ENCODE measurements around the gene CARD6. TPM values are rescaled to one million over a fixed set of nuclear protein-coding genes. Genes with fewer than 3 reads are reported as not detected.
"Not testable (repeated sequence)": the region's sequence is repeated elsewhere in the genome, so short reads cannot be mapped to it uniquely, and the experiment has no call there.

CARD6 gene
- 1 to 10 TPM; 4.4 to 4.6 TPM for total RNA-seq

GRCh38 chr5:40841068-40841805 is at the start of gene CARD6:
Gene CARD6 (plus strand): TSS chr5:40841367. CDS start chr5:40841383, 16 bp downstream.
- Mint-ChIP-seq H3K9me3 (no peaks in the 10 kb centered on the region), H3K27me3 (peaks cover 14% of the 10 kb centered on the region), H3K4me3 (peak within 1 kb of the TSS; percentile 74), H3K27ac (peak within 1 kb of the TSS; percentile 62), H3K36me3 (ENCODE audit: low read depth) (peaks cover 9% of the 10 kb centered on the region), H3K4me1 (peaks cover 34% of the 10 kb centered on the region)
- no peak for DNase-seq
- ChIA-PET POLR2A (interaction anchor here (1.6 kb wide), 1 partner anchor 44 kb away, joined by 7 read pairs; no protein-coding TSS in a partner anchor), CTCF (interaction anchor here (0.7 to 1.1 kb wide), 6 partner anchors 9 to 87 kb away, joined by 3 to 6 read pairs (median 3); partner anchors contain the start of gene PRKAA1)

- Mint-ChIP-seq H3K4me3 (no peak overlapping the region), H3K27me3 (no peaks in the 10 kb centered on the region), H3K36me3 (ENCODE audit: low read depth) (peaks cover 59% of the 10 kb centered on the region), H3K9me3 (peaks cover 5% of the 10 kb centered on the region), H3K27ac (no peak overlapping the region), H3K4me1 (peaks cover 36% of the 10 kb centered on the region)
- DNase-seq = no peak
- ChIA-PET CTCF (no interaction called here), POLR2A (no interaction called here)
These were observed 49.4 kb upstream of the CARD6 start for GRCh38 chr5:40791715-40792139.

- H3K9me3 Mint-ChIP-seq, CTCF ChIA-PET, DNase-seq, H3K27me3 Mint-ChIP-seq, H3K4me3 Mint-ChIP-seq, POLR2A ChIA-PET, H3K27ac Mint-ChIP-seq: not testable (repeated sequence)
- H3K36me3 Mint-ChIP-seq (ENCODE audit: low read depth) = peaks cover 56% of the 10 kb centered on the region
- H3K4me1 Mint-ChIP-seq = peaks cover 40% of the 10 kb centered on the region
These were observed 48.5 kb upstream of the CARD6 start for GRCh38 chr5:40792691-40793090.

GRCh38 chr5:40794340-40794739 is 46.8 kb upstream of the CARD6 start:
- H3K9me3 Mint-ChIP-seq, H3K4me3 Mint-ChIP-seq, DNase-seq, H3K27ac Mint-ChIP-seq, POLR2A ChIA-PET, CTCF ChIA-PET, H3K27me3 Mint-ChIP-seq: not testable (repeated sequence)
- peaks cover 41% of the 10 kb centered on the region for H3K36me3 Mint-ChIP-seq (ENCODE audit: low read depth)
- peaks cover 47% of the 10 kb centered on the region for H3K4me1 Mint-ChIP-seq

- H3K36me3 Mint-ChIP-seq (ENCODE audit: low read depth) = peaks cover 38% of the 10 kb centered on the region
- H3K27me3 Mint-ChIP-seq, CTCF ChIA-PET, POLR2A ChIA-PET, H3K9me3 Mint-ChIP-seq, H3K27ac Mint-ChIP-seq, H3K4me3 Mint-ChIP-seq, DNase-seq: not testable (repeated sequence)
- H3K4me1 Mint-ChIP-seq = peaks cover 48% of the 10 kb centered on the region
These were observed 46.3 kb upstream of the CARD6 start for GRCh38 chr5:40794877-40795276.

GRCh38 chr5:40796487-40796889 is 44.7 kb upstream of the CARD6 start:
- peaks cover 7% of the 10 kb centered on the region for H3K27me3 Mint-ChIP-seq
- CTCF ChIA-PET = no interaction called here
- POLR2A ChIA-PET = interaction anchor here (1.3 to 2.7 kb wide), 4 partner anchors 8 to 45 kb away, joined by 4 to 7 read pairs (median 5); partner anchors contain the start of gene CARD6
- peak overlapping the region; percentile 81 for H3K4me3 Mint-ChIP-seq
- H3K4me1 Mint-ChIP-seq = peaks cover 43% of the 10 kb centered on the region
- no peak overlapping the region for H3K27ac Mint-ChIP-seq
- peaks cover 34% of the 10 kb centered on the region for H3K36me3 Mint-ChIP-seq (ENCODE audit: low read depth)
- no peak for DNase-seq
- H3K9me3 Mint-ChIP-seq = no peaks in the 10 kb centered on the region

- peak overlapping the region; percentile 81 for H3K4me3 Mint-ChIP-seq
- H3K4me1 Mint-ChIP-seq = peaks cover 43% of the 10 kb centered on the region
- DNase-seq = peak; percentile 77
- CTCF ChIA-PET = interaction anchor here (1.1 to 1.5 kb wide), 2 partner anchors 36 to 44 kb away, joined by 3 to 4 read pairs; partner anchors contain the start of gene CARD6
- peaks cover 34% of the 10 kb centered on the region for H3K36me3 Mint-ChIP-seq (ENCODE audit: low read depth)
- POLR2A ChIA-PET = interaction anchor here (0.6 to 2.7 kb wide), 9 partner anchors 9 to 44 kb away, joined by 3 to 14 read pairs (median 5); partner anchors contain the start of genes CARD6, RPL37 and TTC33
- H3K27me3 Mint-ChIP-seq = peaks cover 7% of the 10 kb centered on the region
- no peaks in the 10 kb centered on the region for H3K9me3 Mint-ChIP-seq
- peak overlapping the region; percentile 82 for H3K27ac Mint-ChIP-seq
These were observed 43.7 kb upstream of the CARD6 start for GRCh38 chr5:40797273-40798011.

- CTCF ChIA-PET = interaction anchor here (0.9 to 1.5 kb wide), 3 partner anchors 37 to 46 kb away, joined by 3 to 5 read pairs (median 4); partner anchors contain the start of gene CARD6
- Mint-ChIP-seq H3K9me3 (no peaks in the 10 kb centered on the region), H3K27me3 (peaks cover 7% of the 10 kb centered on the region), H3K4me3 (peak within 1 kb of the TSS; percentile 81), H3K27ac (peak within 1 kb of the TSS; percentile 82), H3K36me3 (ENCODE audit: low read depth) (peaks cover 31% of the 10 kb centered on the region), H3K4me1 (peaks cover 43% of the 10 kb centered on the region)
- peak; percentile 91 for DNase-seq
- POLR2A ChIA-PET = interaction anchor here (0.6 to 2.7 kb wide), 9 partner anchors 10 to 43 kb away, joined by 3 to 14 read pairs (median 5); partner anchors contain the start of genes CARD6, RPL37 and TTC33
These were observed 43.0 kb upstream of the CARD6 start, which contains the start of gene PRKAA1 for GRCh38 chr5:40798012-40798800. Gene PRKAA1 (minus strand): TSS chr5:40798374. CDS start chr5:40798189, 185 bp downstream.

GRCh38 chr5:40798801-40799210 is 42.4 kb upstream of the CARD6 start:
- POLR2A ChIA-PET = interaction anchor here (1.1 to 2.7 kb wide), 6 partner anchors 9 to 43 kb away, joined by 3 to 14 read pairs (median 8); partner anchors contain the start of genes RPL37 and TTC33
- no peak for DNase-seq
- H3K9me3 Mint-ChIP-seq = no peaks in the 10 kb centered on the region
- CTCF ChIA-PET = interaction anchor here (0.9 to 1.5 kb wide), 2 partner anchors 37 to 47 kb away, joined by 4 to 5 read pairs; no protein-coding TSS in a partner anchor
- peak overlapping the region; percentile 70 for H3K27ac Mint-ChIP-seq
- H3K27me3 Mint-ChIP-seq = peaks cover 7% of the 10 kb centered on the region
- peaks cover 38% of the 10 kb centered on the region for H3K4me1 Mint-ChIP-seq
- peak overlapping the region; percentile 81 for H3K4me3 Mint-ChIP-seq
- peaks cover 26% of the 10 kb centered on the region for H3K36me3 Mint-ChIP-seq (ENCODE audit: low read depth)

GRCh38 chr5:40799258-40799657 is 41.9 kb upstream of the CARD6 start:
- H3K27me3 Mint-ChIP-seq = peaks cover 7% of the 10 kb centered on the region
- H3K4me3 Mint-ChIP-seq = peak overlapping the region; percentile 81
- POLR2A ChIA-PET = interaction anchor here (1.1 to 2.3 kb wide), 4 partner anchors 9 to 43 kb away, joined by 5 to 14 read pairs (median 10); partner anchors contain the start of genes RPL37 and TTC33
- DNase-seq = no peak
- peaks cover 35% of the 10 kb centered on the region for H3K4me1 Mint-ChIP-seq
- H3K36me3 Mint-ChIP-seq (ENCODE audit: low read depth) = peaks cover 22% of the 10 kb centered on the region
- H3K9me3 Mint-ChIP-seq = no peaks in the 10 kb centered on the region
- no peak overlapping the region for H3K27ac Mint-ChIP-seq
- CTCF ChIA-PET = interaction anchor here (0.9 to 1.5 kb wide), 2 partner anchors 38 to 47 kb away, joined by 4 to 5 read pairs; no protein-coding TSS in a partner anchor

GRCh38 chr5:40801771-40802562 is 39.2 kb upstream of the CARD6 start:
- ChIA-PET CTCF (interaction anchor here (0.7 to 1.4 kb wide), 3 partner anchors 31 to 811 kb away, joined by 3 read pairs; no protein-coding TSS in a partner anchor), POLR2A (interaction anchor here (0.6 to 0.8 kb wide), 2 partner anchors 14 to 33 kb away, joined by 3 read pairs; partner anchors contain the start of gene RPL37)
- Mint-ChIP-seq H3K36me3 (ENCODE audit: low read depth) (no peaks in the 10 kb centered on the region), H3K27ac (no peak overlapping the region), H3K9me3 (no peaks in the 10 kb centered on the region), H3K4me1 (peaks cover 12% of the 10 kb centered on the region), H3K27me3 (peaks cover 9% of the 10 kb centered on the region), H3K4me3 (no peak overlapping the region)
- no peak for DNase-seq

All from activated CD4-positive, alpha-beta memory T cell treated with anti-CD3 and anti-CD28 coated beads, Interleukin-2, amount 10 ng/mL, durations not matched to agents 7 days and 5 days (primary cell).